ENCODE results near the gene SELENOS. TPM values are rescaled to one million over a fixed set of nuclear protein-coding genes. Genes with fewer than 3 reads are reported as not detected.

Gene SELENOS
- total and polyA plus RNA-seq, 2 experiments from 2014 or later: 127 to 158 TPM

- DNase-seq (ENCODE audit: low spot score): peak; percentile 80
These were observed 18.8 kb downstream of the SELENOS start for GRCh38 chr15:101258238-101259144.

GRCh38 chr15:101256757-101257156 lies 20.5 kb downstream of the SELENOS start:
- H2AFZ ChIP-seq: no peak overlapping the region
- H3K4me1 ChIP-seq (ENCODE audit: insufficient read depth): peaks cover 21% of the 10 kb centered on the region
- no peaks in the 10 kb centered on the region for H4K20me1 ChIP-seq (ENCODE audit: insufficient read depth, poor library complexity, severe bottlenecking)
- 91% methylated on average over 6 of the region's 6 CpGs for WGBS (ENCODE audit: low lambda C conversion rate, missing lambda C conversion rate)
- no peak overlapping the region for H3K27ac ChIP-seq
- no peaks in the 10 kb centered on the region for H3K36me3 ChIP-seq (replicated peaks; ENCODE audit: insufficient read depth, low read depth)
- no peaks in the 10 kb centered on the region for H3K27me3 ChIP-seq
- H3K79me2 ChIP-seq: peaks cover 3% of the 10 kb centered on the region
- no peak overlapping the region for H3K4me2 ChIP-seq
- no peaks in the 10 kb centered on the region for H3K9me2 ChIP-seq (replicated peaks; ENCODE audit: insufficient read depth)
- no peaks in the 10 kb centered on the region for H3K9me3 ChIP-seq (ENCODE audit: low read depth)
- no peak for DNase-seq (ENCODE audit: low spot score)
- no peak overlapping the region for H3K4me3 ChIP-seq
- no peak for TF ChIP-seq EZH2phosphoT487 (IDR thresholded peaks at IDR 0.05; ENCODE audit: low read depth, severe bottlenecking, unreplicated experiment)
- TF ChIP-seq CTCF (IDR thresholded peaks at IDR 0.05; ENCODE audit: poor library complexity): peak; percentile 22

More at GRCh38 chr15:101258238-101259144, 18.8 kb downstream of the SELENOS start:
- WGBS (ENCODE audit: low lambda C conversion rate, missing lambda C conversion rate): 53% methylated on average over 11 of the region's 11 CpGs
- H3K36me3 ChIP-seq (replicated peaks; ENCODE audit: insufficient read depth, low read depth): no peaks in the 10 kb centered on the region
- H3K4me3 ChIP-seq: no peak overlapping the region
- TF ChIP-seq CTCF (IDR thresholded peaks at IDR 0.05; ENCODE audit: poor library complexity) (peak; percentile 97), EZH2 (IDR thresholded peaks at IDR 0.05; ENCODE audit: borderline replicate concordance) (no peak)
- H3K9me2 ChIP-seq (replicated peaks; ENCODE audit: insufficient read depth): no peaks in the 10 kb centered on the region
- H4K20me1 ChIP-seq (ENCODE audit: insufficient read depth, poor library complexity, severe bottlenecking): no peaks in the 10 kb centered on the region
- peaks cover 13% of the 10 kb centered on the region for H3K4me1 ChIP-seq (ENCODE audit: insufficient read depth)
- H3K4me2 ChIP-seq: no peak overlapping the region
- H3K79me2 ChIP-seq: no peaks in the 10 kb centered on the region
- no peaks in the 10 kb centered on the region for H3K27me3 ChIP-seq
- no peak overlapping the region for H2AFZ ChIP-seq
- no peak overlapping the region for H3K27ac ChIP-seq
- no peaks in the 10 kb centered on the region for H3K9me3 ChIP-seq (ENCODE audit: low read depth)

- peak; percentile 80 for DNase-seq (ENCODE audit: low spot score)
- Histone ChIP-seq H3K9me3 (ENCODE audit: low read depth) (no peaks in the 10 kb centered on the region), H3K4me2 (peak overlapping the region; percentile 28), H4K20me1 (ENCODE audit: insufficient read depth, poor library complexity, severe bottlenecking) (peaks cover 2% of the 10 kb centered on the region), H3K4me3 (no peak overlapping the region), H3K79me2 (peaks cover 6% of the 10 kb centered on the region), H3K9me2 (replicated peaks; ENCODE audit: insufficient read depth) (no peaks in the 10 kb centered on the region), H3K4me1 (ENCODE audit: insufficient read depth) (peaks cover 21% of the 10 kb centered on the region), H3K27me3 (no peaks in the 10 kb centered on the region), H2AFZ (no peak overlapping the region), H3K27ac (peak overlapping the region; percentile 64), H3K36me3 (replicated peaks; ENCODE audit: insufficient read depth, low read depth) (no peaks in the 10 kb centered on the region)
- 32% methylated on average over 8 of the region's 8 CpGs for WGBS (ENCODE audit: low lambda C conversion rate, missing lambda C conversion rate)
- no peak for TF ChIP-seq EZH2 (IDR thresholded peaks at IDR 0.05; ENCODE audit: borderline replicate concordance)
- no peak for TF ChIP-seq CTCF (IDR thresholded peaks at IDR 0.05; ENCODE audit: poor library complexity)
- TF ChIP-seq EZH2phosphoT487 (IDR thresholded peaks at IDR 0.05; ENCODE audit: low read depth, severe bottlenecking, unreplicated experiment): no peak
These were observed 21.6 kb downstream of the SELENOS start for GRCh38 chr15:101255615-101256241.

Data from hepatocyte (in vitro differentiated cells).